Measurements from ENCODE around the gene PSEN1.

- TF ChIP-seq CTCF (IDR thresholded peaks at IDR 0.05 in 2 of 3, conservative IDR thresholded peaks at IDR 0.05 in 1 of 3; ENCODE audit: control insufficient read depth in 2 of 3, extremely low read depth in 1 of 3, insufficient read depth in 1 of 3, low read depth in 3 of 3, low read length in 3 of 3) (no peak), KDM1A (IDR thresholded peaks at IDR 0.05; ENCODE audit: borderline replicate concordance) (no peak), NR2C1 (IDR thresholded peaks at IDR 0.05) (no peak), EZH2 (IDR thresholded peaks at IDR 0.05; ENCODE audit: borderline replicate concordance, control insufficient read depth, low read depth, low read length) (no peak), ELK1 (IDR thresholded peaks at IDR 0.05; ENCODE audit: low read depth, low read length) (no peak), SRF (IDR thresholded peaks at IDR 0.05; ENCODE audit: low read depth in 2 of 2, low read length in 2 of 2) (no peak), ASH2L (IDR thresholded peaks at IDR 0.05; ENCODE audit: borderline replicate concordance, low read depth) (no peak), EP300 (IDR thresholded peaks at IDR 0.05; ENCODE audit: borderline replicate concordance in 1 of 2, control insufficient read depth in 1 of 2, low read depth in 2 of 2, low read length in 2 of 2) (no peak), CBX5 (IDR thresholded peaks at IDR 0.05; ENCODE audit: low read depth) (no peak), POLR2A (IDR thresholded peaks at IDR 0.05; ENCODE audit: low read depth, low read length) (no peak), SUZ12 (IDR thresholded peaks at IDR 0.05; ENCODE audit: unreplicated experiment) (no peak), ZBTB40 (IDR thresholded peaks at IDR 0.05; ENCODE audit: borderline replicate concordance) (no peak)
Measured at GRCh38 chr14:73216030-73216429, 79.7 kb downstream of the PSEN1 start.

Measured in GM12878 (cell line).